Measurements from ENCODE around the gene PSMB2.
"Not testable (repeated sequence)": the region's sequence is repeated elsewhere in the genome, so short reads cannot be mapped to it uniquely, and the experiment has no call there.

Gene PSMB2

GRCh38 chr1:35580949-35581388 is 60.4 kb downstream of the PSMB2 start:
- H3K36me3 ChIP-seq = no peaks in the 10 kb centered on the region
- peaks cover 18 to 19% of the 10 kb centered on the region in 2 experiments for H3K4me1 ChIP-seq (ENCODE audit: control insufficient read depth in 1 of 2, insufficient read depth in 1 of 2, low read depth in 1 of 2, low read length in 1 of 2)
- no peak overlapping the region for H3K4me3 ChIP-seq (ENCODE audit: low read depth in 1 of 2, low read length in 1 of 2)
- H3K27ac ChIP-seq = no peak overlapping the region
- no peaks in the 10 kb centered on the region for H3K27me3 ChIP-seq
- TF ChIP-seq, protein P1, sequence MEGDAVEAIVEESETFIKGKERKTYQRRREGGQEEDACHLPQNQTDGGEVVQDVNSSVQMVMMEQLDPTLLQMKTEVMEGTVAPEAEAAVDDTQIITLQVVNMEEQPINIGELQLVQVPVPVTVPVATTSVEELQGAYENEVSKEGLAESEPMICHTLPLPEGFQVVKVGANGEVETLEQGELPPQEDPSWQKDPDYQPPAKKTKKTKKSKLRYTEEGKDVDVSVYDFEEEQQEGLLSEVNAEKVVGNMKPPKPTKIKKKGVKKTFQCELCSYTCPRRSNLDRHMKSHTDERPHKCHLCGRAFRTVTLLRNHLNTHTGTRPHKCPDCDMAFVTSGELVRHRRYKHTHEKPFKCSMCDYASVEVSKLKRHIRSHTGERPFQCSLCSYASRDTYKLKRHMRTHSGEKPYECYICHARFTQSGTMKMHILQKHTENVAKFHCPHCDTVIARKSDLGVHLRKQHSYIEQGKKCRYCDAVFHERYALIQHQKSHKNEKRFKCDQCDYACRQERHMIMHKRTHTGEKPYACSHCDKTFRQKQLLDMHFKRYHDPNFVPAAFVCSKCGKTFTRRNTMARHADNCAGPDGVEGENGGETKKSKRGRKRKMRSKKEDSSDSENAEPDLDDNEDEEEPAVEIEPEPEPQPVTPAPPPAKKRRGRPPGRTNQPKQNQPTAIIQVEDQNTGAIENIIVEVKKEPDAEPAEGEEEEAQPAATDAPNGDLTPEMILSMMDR (IDR thresholded peaks at IDR 0.05) = no peak
- no peaks in the 10 kb centered on the region for H3K9me3 ChIP-seq

GRCh38 chr1:35577071-35577998 is 64.0 kb downstream of the PSMB2 start:
- Histone ChIP-seq H3K4me1 (ENCODE audit: control insufficient read depth in 1 of 2, insufficient read depth in 1 of 2, low read depth in 1 of 2, low read length in 1 of 2) (peaks cover 32 to 33% of the 10 kb centered on the region in 2 experiments), H3K4me3 (ENCODE audit: low read depth in 1 of 2, low read length in 1 of 2) (peak overlapping the region; percentile 88 to 92), H3K36me3 (no peaks in the 10 kb centered on the region), H3K27ac (peak overlapping the region; percentile 77), H3K27me3 (peaks cover 27% of the 10 kb centered on the region), H3K9me3 (no peaks in the 10 kb centered on the region)
- TF ChIP-seq, protein P1 (IDR thresholded peaks at IDR 0.05) = no peak

DNA sequence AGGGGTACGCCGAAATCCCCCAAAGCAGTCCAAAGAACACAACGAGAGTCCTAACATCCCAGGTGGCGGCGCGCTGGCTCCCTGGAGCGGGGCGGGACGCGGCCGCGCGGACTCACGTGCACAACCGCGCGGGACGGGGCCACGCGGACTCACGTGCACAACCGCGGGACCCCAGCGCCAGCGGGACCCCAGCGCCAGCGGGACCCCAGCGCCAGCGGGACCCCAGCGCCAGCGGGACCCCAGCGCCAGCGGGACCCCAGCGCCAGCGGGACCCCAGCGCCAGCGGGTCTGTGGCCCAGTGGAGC is 64.6 kb downstream of the PSMB2 start:
- peak overlapping the region; percentile 88 to 92 for H3K4me3 ChIP-seq (ENCODE audit: low read depth in 1 of 2, low read length in 1 of 2)
- peak overlapping the region; percentile 77 for H3K27ac ChIP-seq
- not testable (repeated sequence) for H3K36me3 ChIP-seq, H3K9me3 ChIP-seq
- peaks cover 32 to 33% of the 10 kb centered on the region in 2 experiments for H3K4me1 ChIP-seq (ENCODE audit: control insufficient read depth in 1 of 2, insufficient read depth in 1 of 2, low read depth in 1 of 2, low read length in 1 of 2)
- H3K27me3 ChIP-seq = peaks cover 33% of the 10 kb centered on the region

DNA sequence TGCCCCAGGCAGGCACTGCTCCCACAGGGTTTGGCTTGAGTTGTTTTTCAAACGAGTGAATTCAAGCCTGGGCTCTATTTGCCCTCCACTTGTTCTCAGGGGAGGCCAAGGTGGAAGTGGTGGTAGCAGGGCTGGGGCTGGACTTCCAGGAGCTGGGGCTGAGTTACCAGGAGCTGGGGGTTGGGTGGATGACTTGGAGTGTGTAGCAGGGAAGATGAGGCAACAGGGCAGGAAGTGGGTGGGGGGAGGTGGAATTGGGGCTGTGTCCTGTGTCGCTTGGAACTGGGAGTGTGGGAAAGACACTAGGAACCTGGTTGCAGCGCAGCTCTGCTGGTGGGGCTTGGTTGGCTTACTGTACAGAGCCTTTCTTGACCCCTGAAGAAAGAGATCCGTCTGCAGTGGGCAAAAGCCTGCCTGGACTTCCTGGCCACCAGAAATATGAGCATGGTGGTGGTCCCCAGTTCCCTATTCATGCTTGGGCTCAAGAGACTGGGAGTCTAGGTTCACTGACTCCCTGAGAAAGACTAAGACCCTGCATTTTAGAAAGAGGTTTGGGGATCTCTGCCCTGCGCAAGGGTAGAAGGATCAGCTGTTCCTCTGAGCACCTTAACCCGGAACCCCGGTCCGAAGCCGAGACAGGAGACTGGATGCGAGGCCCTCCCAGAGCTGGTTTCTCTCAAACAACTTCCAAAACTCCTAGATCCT is 65.1 kb downstream of the PSMB2 start:
- Histone ChIP-seq H3K27ac (peak overlapping the region; percentile 77), H3K36me3 (no peaks in the 10 kb centered on the region), H3K27me3 (peaks cover 33% of the 10 kb centered on the region), H3K9me3 (no peaks in the 10 kb centered on the region), H3K4me3 (ENCODE audit: low read depth in 1 of 2, low read length in 1 of 2) (peak overlapping the region; percentile 88 to 92), H3K4me1 (ENCODE audit: control insufficient read depth in 1 of 2, insufficient read depth in 1 of 2, low read depth in 1 of 2, low read length in 1 of 2) (peaks cover 33% of the 10 kb centered on the region in 2 experiments)
- TF ChIP-seq, protein P1 (IDR thresholded peaks at IDR 0.05) = no peak

DNA sequence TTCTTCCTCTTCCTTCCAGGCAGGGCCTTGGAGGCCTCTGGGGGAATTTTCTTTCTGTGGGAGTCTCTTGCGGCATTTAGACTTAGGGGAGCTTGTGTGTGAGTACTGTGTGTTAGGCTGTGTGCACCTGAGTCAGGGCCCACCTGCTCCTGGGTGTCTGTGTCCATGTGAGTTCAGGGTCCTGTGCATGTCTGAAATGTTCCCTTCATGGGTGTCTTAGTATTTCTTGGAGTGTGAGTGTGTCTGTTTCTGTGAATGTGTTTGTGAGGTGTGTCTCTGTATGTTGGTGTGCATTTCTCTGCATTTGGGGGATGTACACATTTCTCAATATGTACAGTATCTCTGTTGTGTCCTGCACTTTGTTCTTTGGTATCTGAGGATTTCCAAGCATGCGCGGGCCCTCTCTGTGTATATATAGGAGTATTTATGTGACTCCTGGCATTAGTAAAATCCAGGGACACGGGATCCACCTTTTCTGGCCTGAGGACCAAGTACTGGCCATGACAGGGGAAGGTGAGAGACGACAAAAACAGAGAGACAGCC is 65.8 kb downstream of the PSMB2 start:
- no peaks in the 10 kb centered on the region for H3K9me3 ChIP-seq
- no peak overlapping the region for H3K27ac ChIP-seq
- TF ChIP-seq, protein P1 (IDR thresholded peaks at IDR 0.05) = no peak
- peaks cover 33% of the 10 kb centered on the region for H3K27me3 ChIP-seq
- no peaks in the 10 kb centered on the region for H3K36me3 ChIP-seq
- no peak overlapping the region for H3K4me3 ChIP-seq (ENCODE audit: low read depth in 1 of 2, low read length in 1 of 2)
- H3K4me1 ChIP-seq (ENCODE audit: control insufficient read depth in 1 of 2, insufficient read depth in 1 of 2, low read depth in 1 of 2, low read length in 1 of 2) = peaks cover 33 to 36% of the 10 kb centered on the region in 2 experiments
